Gastroesophageal sphincter (tissue), 3 donors: Measurements from ENCODE around the gene CCDC59.

Experiments used
- EP300 ChIP-seq: sonication (generic); formaldehyde crosslinking; IDR thresholded peaks from one replicate; pipeline ENCODE4 v1.6.1; 2017; ENCODE audit warnings: antibody characterized with exemption, mild to moderate bottlenecking
- POLR2A ChIP-seq, 2 donors: fragments of 450-650 bp; IDR thresholded peaks; one replicate each; pipeline ENCODE4 v1.6.1; 2017; ENCODE audit warnings: antibody characterized with exemption in 2 of 2, mild to moderate bottlenecking in 2 of 2, moderate library complexity in 1 of 2
- TF ChIP-seq, protein P1 (sequence below), 4 experiments: fragments of 200-600 bp in 2 of 4; fragments of 450-650 bp in 2 of 4; sonication (generic) in 1 of 4; IDR thresholded peaks; one replicate each; pipeline ENCODE4 v1.5.1; 2017 to 2019; ENCODE audit warnings: antibody characterized with exemption in 4 of 4, mild to moderate bottlenecking in 2 of 4, moderate library complexity in 2 of 4

DNA sequence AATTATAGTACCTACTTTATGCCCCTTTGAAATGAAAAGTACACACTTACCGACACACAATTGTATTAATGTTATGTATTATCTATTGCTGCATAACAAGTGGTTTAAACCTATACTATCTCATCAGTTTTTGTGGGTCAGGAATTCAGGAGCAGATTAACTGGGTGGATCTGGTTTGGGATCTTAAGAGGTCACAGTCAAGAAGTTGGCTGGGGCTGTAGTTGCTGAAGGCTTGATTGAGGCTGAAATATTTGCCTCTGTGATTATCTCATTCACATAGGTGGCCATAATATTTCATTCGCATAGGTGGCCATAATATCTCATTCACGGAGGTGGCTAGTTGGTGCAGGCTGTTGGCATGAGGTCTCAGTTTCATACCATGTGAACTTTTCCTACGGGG lies 5.8 kb upstream of the CCDC59 start:
- TF ChIP-seq, protein P1, sequence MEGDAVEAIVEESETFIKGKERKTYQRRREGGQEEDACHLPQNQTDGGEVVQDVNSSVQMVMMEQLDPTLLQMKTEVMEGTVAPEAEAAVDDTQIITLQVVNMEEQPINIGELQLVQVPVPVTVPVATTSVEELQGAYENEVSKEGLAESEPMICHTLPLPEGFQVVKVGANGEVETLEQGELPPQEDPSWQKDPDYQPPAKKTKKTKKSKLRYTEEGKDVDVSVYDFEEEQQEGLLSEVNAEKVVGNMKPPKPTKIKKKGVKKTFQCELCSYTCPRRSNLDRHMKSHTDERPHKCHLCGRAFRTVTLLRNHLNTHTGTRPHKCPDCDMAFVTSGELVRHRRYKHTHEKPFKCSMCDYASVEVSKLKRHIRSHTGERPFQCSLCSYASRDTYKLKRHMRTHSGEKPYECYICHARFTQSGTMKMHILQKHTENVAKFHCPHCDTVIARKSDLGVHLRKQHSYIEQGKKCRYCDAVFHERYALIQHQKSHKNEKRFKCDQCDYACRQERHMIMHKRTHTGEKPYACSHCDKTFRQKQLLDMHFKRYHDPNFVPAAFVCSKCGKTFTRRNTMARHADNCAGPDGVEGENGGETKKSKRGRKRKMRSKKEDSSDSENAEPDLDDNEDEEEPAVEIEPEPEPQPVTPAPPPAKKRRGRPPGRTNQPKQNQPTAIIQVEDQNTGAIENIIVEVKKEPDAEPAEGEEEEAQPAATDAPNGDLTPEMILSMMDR (IDR thresholded peaks at IDR 0.05) = no peak
- no peak for TF ChIP-seq EP300
- TF ChIP-seq POLR2A (IDR thresholded peaks at IDR 0.05) = no peak
